Activated CD8-positive, alpha-beta memory T cell treated with anti-CD3 and anti-CD28 coated beads, Interleukin-2, amount 50 U/mL, for 24 hours (primary cell): ENCODE measurements around the gene C1QTNF6.

Experiments used
- DNase-seq: peaks from one replicate; pipeline ENCODE4 v3.0.0-alpha.2; 2020; ENCODE audit errors: extremely low read depth

Gene C1QTNF6

DNA sequence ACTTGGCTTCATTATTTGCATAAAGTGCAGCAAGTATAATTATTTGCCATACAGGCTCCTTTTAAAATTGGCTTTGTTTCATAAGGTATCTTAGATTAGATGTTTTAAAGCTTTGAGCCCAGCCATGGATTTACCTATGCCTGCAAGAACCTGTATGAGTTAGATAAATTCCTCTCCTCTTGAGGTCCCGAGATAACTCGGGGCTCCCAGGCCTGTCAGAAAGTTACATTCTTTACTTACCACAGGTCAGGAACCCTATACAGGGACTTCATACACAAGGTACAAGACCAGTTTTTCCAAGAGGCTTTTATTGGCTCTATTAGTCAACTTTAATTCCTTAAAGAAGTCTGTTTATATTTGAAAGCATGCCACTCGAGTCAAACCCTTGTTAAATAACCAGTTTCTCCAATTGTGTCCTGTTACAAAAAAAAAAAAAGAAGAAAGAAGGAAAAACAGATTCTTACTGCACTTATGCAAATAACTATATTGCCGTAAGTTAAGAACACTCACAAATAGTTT, 2.3 kb upstream of the C1QTNF6 start:
- no peak for DNase-seq

GRCh38 chr22:37188901-37189466, 937 bp upstream of the C1QTNF6 start:
- no peak for DNase-seq

DNA sequence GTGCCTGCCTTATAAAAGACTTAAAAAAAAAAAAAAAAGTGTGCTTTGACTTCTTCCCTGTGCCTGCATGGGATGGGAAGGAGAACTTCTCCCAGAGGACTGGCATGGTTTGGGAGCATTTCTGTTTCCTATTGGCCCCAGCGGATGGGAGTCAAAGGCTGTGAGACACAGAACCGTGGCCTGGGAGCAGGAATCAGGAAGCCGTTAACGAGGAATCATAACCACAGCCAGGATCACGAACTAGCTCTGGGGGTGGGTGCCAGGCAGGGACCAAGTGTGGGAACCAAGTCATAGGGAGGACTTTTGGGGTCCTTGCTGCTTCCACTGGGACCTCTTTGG, 526 bp downstream of the C1QTNF6 start:
- DNase-seq: no peak

GRCh38 chr22:37186997-37187522, 987 bp downstream of the C1QTNF6 start:
- no peak for DNase-seq

GRCh38 chr22:37186228-37186996, 1.6 kb downstream of the C1QTNF6 start:
- no peak for DNase-seq

DNA sequence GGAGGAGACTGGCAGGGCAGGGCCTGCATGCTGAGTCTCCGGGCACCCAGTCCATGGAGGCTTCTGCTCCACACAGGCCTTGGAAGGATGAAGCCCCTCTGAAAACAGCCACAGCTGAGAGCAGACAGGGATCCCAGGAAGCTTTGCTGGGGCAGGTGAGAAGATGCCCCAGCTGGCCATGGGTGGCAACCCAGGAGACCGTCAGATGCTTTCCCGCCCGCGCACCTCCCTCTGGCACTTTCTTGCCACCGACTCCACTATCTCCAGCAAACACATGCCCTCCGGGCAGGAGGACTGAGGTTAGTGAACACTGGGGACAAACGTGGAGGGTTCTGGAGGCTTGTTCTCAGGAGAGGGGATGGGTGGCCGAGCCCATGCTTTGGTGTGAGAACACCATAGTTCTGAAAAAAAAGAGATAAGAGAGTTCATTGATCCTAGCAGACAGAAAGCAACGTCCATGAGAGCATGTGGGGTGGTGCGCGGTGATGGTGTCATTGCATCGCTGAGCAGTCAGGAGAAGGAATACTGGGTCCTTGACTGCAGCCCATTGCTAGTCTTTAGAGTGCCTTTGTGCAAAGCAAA, 2.3 kb downstream of the C1QTNF6 start:
- no peak for DNase-seq

DNA sequence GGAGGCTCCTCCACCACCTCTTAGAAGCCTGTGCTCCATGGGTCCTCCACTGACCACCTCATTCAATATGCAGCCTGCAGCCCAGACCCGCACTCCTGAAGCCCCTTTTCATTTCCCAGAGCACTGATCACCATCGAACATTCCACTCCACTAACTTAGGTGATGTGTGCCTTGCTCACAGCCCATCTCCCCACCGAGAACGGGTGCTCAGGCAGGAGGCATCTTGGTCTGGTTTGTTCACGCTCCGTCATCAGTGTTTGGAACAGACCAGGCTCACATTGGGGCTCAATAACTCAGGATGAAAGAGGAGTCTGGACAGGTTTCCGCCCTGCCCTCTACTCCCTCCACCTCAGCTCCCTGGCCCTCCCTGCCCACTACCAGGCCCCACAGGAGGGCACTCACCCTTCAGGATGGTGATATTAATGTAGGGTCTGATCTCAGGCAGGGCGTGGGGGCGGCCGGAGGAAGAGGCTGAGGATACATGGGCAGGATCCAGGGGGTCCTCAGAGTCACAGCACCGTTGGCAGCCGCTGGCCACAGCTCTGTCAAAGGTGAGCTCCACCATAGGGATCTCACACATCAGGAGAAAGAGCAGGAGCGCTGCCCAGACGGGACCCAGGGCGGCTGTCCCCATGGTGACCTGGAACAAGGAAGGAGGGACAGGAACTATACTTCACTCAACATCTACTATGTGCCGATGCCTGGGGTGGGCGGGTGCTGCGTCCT, 3.1 kb downstream of the C1QTNF6 start:
- DNase-seq: no peak

DNA sequence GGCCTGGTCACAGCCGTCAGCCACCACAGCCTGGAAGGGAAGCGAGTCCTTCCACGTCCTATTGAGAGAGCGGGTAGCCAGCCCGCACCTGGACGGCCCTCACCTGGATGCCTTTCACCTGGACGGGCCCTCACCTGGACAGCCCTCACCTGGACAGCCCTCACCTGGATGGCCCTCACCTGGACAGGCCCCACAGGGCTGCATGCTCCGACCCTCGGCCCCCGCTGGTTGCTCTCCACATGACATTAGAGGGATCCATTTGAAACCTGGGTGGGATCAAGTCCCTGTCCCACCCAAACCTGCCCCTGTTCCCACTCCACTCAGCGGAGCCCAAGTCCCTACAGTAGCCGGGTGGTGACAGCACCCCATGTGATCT, 3.7 kb downstream of the C1QTNF6 start:
- DNase-seq: no peak

DNA sequence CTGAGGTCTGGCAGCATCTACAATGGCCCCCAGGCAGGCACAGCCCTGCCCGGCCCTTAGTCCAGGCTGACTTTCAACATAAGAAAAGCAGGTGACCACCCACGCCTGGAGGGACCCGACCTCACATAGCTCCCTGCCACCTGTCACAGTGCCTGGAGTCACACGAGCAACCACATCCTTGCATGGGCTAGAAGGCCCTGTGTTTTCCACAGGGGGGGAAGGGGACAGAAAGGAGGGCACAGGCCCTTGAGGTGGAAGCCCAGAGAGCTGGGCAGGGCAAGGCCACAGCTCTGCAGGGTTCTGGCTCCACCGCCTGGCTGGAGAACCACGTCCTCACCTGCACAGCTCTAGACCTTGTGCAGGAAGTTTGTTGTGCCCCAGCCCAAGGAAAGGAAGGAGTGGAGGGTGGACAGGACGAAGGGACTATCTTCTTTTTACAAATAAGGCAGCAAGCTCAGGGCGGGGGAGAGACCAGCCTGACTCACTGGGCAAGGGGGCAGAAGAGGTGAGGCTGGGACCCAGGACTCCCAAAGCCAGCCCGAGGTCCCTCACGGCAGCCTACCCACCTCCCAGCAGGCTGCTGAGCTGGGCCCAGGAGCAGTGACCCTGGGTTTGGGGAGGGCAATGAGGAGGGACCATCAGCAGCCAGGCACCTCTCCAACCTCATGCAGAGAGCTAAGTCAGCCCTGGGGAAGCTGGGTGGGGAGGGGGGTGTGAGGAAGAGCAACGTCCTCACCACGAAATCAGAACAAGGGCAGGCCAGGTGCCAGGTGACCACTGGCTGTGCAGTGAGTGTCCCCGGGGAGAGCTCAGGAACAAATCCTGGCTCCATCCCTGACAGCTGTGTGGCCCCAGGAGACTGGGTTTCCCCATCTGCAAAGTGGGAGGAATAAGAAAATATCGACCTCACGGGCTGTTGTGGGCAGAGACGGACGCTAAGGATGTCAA, 4.3 kb downstream of the C1QTNF6 start:
- no peak for DNase-seq

DNA sequence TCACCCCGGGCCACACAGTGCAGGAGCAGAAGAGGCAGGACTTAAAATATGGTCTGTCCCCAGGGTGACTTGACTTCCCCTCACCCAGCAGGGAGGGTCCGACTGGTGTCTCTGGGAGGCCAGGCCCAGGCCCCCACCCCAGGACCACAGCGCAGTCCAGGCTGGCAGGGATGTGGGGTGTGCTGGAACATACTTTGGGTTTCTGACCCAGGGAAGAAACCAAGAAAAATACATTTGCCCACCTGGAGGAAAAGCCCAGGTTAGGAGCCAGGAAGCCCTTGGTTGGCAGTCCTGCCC, 5.2 kb downstream of the C1QTNF6 start:
- no peak for DNase-seq

- no peak for DNase-seq
Measured at GRCh38 chr22:37182101-37182948, 5.7 kb downstream of the C1QTNF6 start.

DNA sequence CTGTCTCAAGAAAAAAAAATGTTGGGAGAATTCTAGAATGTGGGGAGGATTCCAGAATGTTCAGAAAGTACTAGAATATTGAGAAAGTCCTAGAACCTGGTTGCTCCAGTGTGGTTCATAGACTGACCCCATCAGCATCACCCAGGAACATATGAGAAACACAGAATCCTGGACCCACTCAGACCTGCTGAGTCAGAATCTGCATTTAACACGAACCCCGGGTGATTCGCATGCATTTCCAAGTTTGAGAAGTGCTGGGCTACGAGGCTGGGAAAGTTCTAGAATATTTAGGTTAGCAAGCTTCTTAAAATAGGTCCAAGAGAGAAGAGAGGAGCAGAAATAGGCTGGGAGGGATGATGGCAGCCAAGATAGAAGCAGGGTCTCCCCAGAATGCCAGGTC, 6.4 kb downstream of the C1QTNF6 start:
- DNase-seq: no peak

- no peak for DNase-seq
Measured at GRCh38 chr22:37180531-37181231, 7.4 kb downstream of the C1QTNF6 start.

- DNase-seq: no peak
Measured at GRCh38 chr22:37179622-37180420, 8.2 kb downstream of the C1QTNF6 start.

DNA sequence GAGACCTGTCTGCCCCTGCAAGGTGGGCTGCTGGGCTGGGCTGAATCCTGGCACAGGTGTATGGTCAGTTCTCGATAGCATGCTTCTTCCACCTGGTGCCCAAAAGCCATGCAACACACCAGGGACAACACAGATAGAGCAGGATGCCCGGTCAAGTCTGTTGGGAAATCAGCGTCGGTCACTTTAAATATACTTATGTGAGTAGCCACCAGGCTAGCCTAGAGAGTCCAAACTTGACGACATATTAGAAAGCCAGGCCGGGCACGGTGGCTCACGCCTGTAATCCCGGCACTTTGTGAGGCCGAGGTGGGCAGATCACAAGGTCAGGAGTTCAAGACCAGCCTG, 8.9 kb downstream of the C1QTNF6 start:
- DNase-seq: no peak

GRCh38 chr22:37178350-37179125, 9.5 kb downstream of the C1QTNF6 start:
- no peak for DNase-seq

DNA sequence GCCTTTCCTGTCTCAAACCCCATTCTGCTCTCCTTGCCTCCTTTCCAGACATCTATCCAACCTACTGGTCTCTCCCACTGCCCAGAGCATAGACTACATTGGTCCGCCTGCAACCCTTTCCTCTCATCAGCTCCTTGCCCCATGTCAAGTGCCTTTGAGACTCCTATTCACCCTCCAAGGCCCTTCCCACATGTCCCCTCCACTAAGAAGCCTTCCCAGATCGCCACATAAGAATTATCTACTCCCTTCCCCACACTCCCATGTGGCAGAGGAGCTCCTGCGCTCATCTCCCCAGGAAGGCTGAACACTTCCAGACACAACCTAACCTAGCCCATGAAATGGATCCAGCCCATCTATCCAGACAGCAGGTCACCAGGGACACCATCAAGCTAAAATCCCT, 10.3 kb downstream of the C1QTNF6 start:
- no peak for DNase-seq

- no peak for DNase-seq
Measured at GRCh38 chr22:37177221-37177620, 10.8 kb downstream of the C1QTNF6 start.
